Mammary epithelial cell (primary cell): ENCODE results near the gene LCN15.

ENCODE experiments used
- EZH2 ChIP-seq: IDR thresholded peaks from 2 replicates; pipeline ENCODE4 v1.6.1; 2012; ENCODE audit warnings: low read length, inconsistent platforms, borderline replicate concordance
- TF ChIP-seq, protein P1 (sequence below), 2 donors: IDR thresholded peaks in 1 of 2; conservative IDR thresholded peaks in 1 of 2; 2 replicates each; pipeline ENCODE4 v1.5.1; 2011 to 2012; ENCODE audit warnings: inconsistent platforms in 2 of 2, low read length in 2 of 2, mild to moderate bottlenecking in 2 of 2, control low read depth in 1 of 2, low read depth in 1 of 2; ENCODE audit not compliant: insufficient read depth in 1 of 2; ENCODE audit errors: extremely low read depth in 1 of 2

GRCh38 chr9:136757751-136758140 lies 6.6 kb downstream of the LCN15 start:
- no peak for TF ChIP-seq EZH2
- TF ChIP-seq, protein P1, sequence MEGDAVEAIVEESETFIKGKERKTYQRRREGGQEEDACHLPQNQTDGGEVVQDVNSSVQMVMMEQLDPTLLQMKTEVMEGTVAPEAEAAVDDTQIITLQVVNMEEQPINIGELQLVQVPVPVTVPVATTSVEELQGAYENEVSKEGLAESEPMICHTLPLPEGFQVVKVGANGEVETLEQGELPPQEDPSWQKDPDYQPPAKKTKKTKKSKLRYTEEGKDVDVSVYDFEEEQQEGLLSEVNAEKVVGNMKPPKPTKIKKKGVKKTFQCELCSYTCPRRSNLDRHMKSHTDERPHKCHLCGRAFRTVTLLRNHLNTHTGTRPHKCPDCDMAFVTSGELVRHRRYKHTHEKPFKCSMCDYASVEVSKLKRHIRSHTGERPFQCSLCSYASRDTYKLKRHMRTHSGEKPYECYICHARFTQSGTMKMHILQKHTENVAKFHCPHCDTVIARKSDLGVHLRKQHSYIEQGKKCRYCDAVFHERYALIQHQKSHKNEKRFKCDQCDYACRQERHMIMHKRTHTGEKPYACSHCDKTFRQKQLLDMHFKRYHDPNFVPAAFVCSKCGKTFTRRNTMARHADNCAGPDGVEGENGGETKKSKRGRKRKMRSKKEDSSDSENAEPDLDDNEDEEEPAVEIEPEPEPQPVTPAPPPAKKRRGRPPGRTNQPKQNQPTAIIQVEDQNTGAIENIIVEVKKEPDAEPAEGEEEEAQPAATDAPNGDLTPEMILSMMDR (conservative IDR thresholded peaks at IDR 0.05 in 1 of 2, IDR thresholded peaks at IDR 0.05 in 1 of 2; ENCODE audit: extremely low read depth in 1 of 2, insufficient read depth in 1 of 2, low read depth in 1 of 2, low read length in 2 of 2): no peak
